MM.1S (cell line): ENCODE measurements around the gene PARP16.

ENCODE experiments used
- DNase-seq: peaks from one replicate; pipeline ENCODE4 v3.0.0-alpha.2; 2015
- H2AFZ ChIP-seq: fragments of 300-600 bp; sonication (generic); 2 replicates; pipeline ENCODE4 v1.6.0; 2016; ENCODE audit warnings: antibody characterized with exemption, low read length
- H3F3A ChIP-seq: fragments of 300-600 bp; sonication (generic); 2 replicates; pipeline ENCODE4 v1.6.1; 2016; ENCODE audit warnings: mild to moderate bottlenecking, antibody characterized with exemption, low read length, moderate library complexity, mixed read lengths; ENCODE audit not compliant: insufficient read depth
- H3K27ac ChIP-seq: fragments of 300-600 bp; sonication (generic); 2 replicates; pipeline ENCODE4 v1.5.1; 2016; ENCODE audit warnings: mild to moderate bottlenecking, low read length
- H3K27me3 ChIP-seq: fragments of 300-600 bp; sonication (generic); replicated peaks from 2 replicates; pipeline ENCODE4 v1.6.0; 2016; ENCODE audit warnings: low read length; ENCODE audit not compliant: insufficient read depth
- H3K36me3 ChIP-seq: fragments of 300-600 bp; sonication (generic); replicated peaks from 2 replicates; pipeline ENCODE4 v1.6.1; 2016; ENCODE audit warnings: mild to moderate bottlenecking, low read length, mixed read lengths; ENCODE audit not compliant: insufficient read depth
- H3K4me1 ChIP-seq: fragments of 300-600 bp; sonication (generic); 2 replicates; pipeline ENCODE4 v1.6.1; 2016; ENCODE audit warnings: low read length, mixed read lengths
- H3K4me2 ChIP-seq: fragments of 300-600 bp; sonication (generic); 2 replicates; pipeline ENCODE4 v1.6.0; 2016; ENCODE audit warnings: low read depth, low read length
- H3K4me3 ChIP-seq: fragments of 300-600 bp; sonication (generic); 2 replicates; pipeline ENCODE4 v1.5.1; 2016; ENCODE audit warnings: low read length, mixed read lengths
- H3K79me2 ChIP-seq: fragments of 300-600 bp; sonication (generic); 2 replicates; pipeline ENCODE4 v1.6.1; 2016; ENCODE audit warnings: mixed run types, low read length, mixed read lengths
- H3K9ac ChIP-seq: fragments of 300-600 bp; sonication (generic); 2 replicates; pipeline ENCODE4 v1.6.1; 2016; ENCODE audit warnings: low read length, mixed read lengths
- H3K9me2 ChIP-seq: fragments of 300-600 bp; sonication (generic); replicated peaks from 2 replicates; pipeline ENCODE4 v1.6.1; 2016; ENCODE audit warnings: mild to moderate bottlenecking, low read length, mixed read lengths; ENCODE audit not compliant: insufficient read depth
- H3K9me3 ChIP-seq: fragments of 300-600 bp; sonication (generic); replicated peaks from 2 replicates; pipeline ENCODE4 v1.6.1; 2016; ENCODE audit warnings: mild to moderate bottlenecking, low read length, mixed read lengths; ENCODE audit not compliant: insufficient read depth
- H4K20me1 ChIP-seq: fragments of 300-600 bp; sonication (generic); 2 replicates; pipeline ENCODE4 v1.6.1; 2016; ENCODE audit warnings: mild to moderate bottlenecking, low read length, moderate library complexity, mixed read lengths; ENCODE audit not compliant: insufficient read depth
- EZH2 ChIP-seq: fragments of 300-600 bp; sonication (generic); optimal IDR thresholded peaks from 2 replicates; pipeline ENCODE3; 2017; ENCODE audit warnings: low read depth, mild to moderate bottlenecking, antibody characterized with exemption, low read length, mixed read lengths
- EZH2phosphoT487 ChIP-seq: fragments of 300-600 bp; sonication (generic); IDR thresholded peaks from 2 replicates; pipeline ENCODE4 v1.6.1; 2018; ENCODE audit warnings: antibody characterized with exemption, low read length
- TF ChIP-seq, protein P1 (sequence below): fragments of 300-600 bp; sonication (generic); IDR thresholded peaks from 2 replicates; pipeline ENCODE4 v1.5.1; 2016; ENCODE audit warnings: antibody characterized with exemption, low read length, mixed read lengths

PARP16 gene

DNA sequence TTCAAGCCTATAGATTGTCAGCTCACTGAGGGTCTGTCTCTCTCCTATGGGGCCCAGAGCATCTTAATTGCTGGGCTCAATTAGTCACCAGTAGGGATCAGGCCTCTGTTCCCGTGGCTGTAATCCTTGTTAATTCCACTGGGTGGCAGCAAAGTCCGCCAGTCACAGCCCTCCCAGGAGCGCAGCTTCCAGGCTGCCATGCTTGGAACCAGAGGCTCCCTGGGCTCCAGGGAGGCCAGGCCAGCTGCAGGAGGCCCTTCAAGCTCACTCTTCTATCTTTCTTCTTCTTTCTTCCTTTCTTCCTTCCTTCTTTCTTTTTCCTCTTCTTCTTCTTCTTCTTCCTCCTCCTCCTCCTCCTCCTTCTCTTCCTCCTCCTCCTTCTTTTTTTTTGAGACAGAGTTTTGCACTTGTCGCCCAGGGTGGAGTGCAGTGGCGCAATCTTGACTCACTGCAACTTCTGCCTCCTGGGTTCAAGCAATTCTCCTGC is 32.2 kb upstream of the PARP16 start:
- Histone ChIP-seq H2AFZ (no peak overlapping the region), H3K4me1 (no peaks in the 10 kb centered on the region)

GRCh38 chr15:65312400-65312916 is 25.8 kb upstream of the PARP16 start:
- H2AFZ ChIP-seq = no peak overlapping the region
- H3K79me2 ChIP-seq = no peaks in the 10 kb centered on the region
- H3K9ac ChIP-seq = no peak overlapping the region
- no peaks in the 10 kb centered on the region for H4K20me1 ChIP-seq
- H3F3A ChIP-seq = no peaks in the 10 kb centered on the region
- no peaks in the 10 kb centered on the region for H3K4me1 ChIP-seq
- no peak overlapping the region for H3K4me3 ChIP-seq
- no peak for DNase-seq
- peaks cover 11% of the 10 kb centered on the region; the same call in 1 of the 2 replicates for H3K27me3 ChIP-seq
- no peak overlapping the region for H3K4me2 ChIP-seq
- no peak for TF ChIP-seq EZH2
- TF ChIP-seq, protein P1, sequence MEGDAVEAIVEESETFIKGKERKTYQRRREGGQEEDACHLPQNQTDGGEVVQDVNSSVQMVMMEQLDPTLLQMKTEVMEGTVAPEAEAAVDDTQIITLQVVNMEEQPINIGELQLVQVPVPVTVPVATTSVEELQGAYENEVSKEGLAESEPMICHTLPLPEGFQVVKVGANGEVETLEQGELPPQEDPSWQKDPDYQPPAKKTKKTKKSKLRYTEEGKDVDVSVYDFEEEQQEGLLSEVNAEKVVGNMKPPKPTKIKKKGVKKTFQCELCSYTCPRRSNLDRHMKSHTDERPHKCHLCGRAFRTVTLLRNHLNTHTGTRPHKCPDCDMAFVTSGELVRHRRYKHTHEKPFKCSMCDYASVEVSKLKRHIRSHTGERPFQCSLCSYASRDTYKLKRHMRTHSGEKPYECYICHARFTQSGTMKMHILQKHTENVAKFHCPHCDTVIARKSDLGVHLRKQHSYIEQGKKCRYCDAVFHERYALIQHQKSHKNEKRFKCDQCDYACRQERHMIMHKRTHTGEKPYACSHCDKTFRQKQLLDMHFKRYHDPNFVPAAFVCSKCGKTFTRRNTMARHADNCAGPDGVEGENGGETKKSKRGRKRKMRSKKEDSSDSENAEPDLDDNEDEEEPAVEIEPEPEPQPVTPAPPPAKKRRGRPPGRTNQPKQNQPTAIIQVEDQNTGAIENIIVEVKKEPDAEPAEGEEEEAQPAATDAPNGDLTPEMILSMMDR = no peak
- TF ChIP-seq EZH2phosphoT487 = no peak
- H3K9me3 ChIP-seq = no peaks in the 10 kb centered on the region
- no peak overlapping the region for H3K27ac ChIP-seq
- no peaks in the 10 kb centered on the region for H3K36me3 ChIP-seq
- no peaks in the 10 kb centered on the region for H3K9me2 ChIP-seq

More for the DNA sequence above, 32.2 kb upstream of the PARP16 start:
- Histone ChIP-seq H4K20me1 (no peaks in the 10 kb centered on the region), H3K36me3 (no peaks in the 10 kb centered on the region), H3K27me3 (peaks cover 8% of the 10 kb centered on the region; the same call in 1 of the 2 replicates), H3K9me3 (no peaks in the 10 kb centered on the region), H3K27ac (no peak overlapping the region), H3K9me2 (no peaks in the 10 kb centered on the region), H3K4me3 (no peak overlapping the region), H3K4me2 (no peak overlapping the region), H3K9ac (no peak overlapping the region), H3K79me2 (no peaks in the 10 kb centered on the region), H3F3A (no peaks in the 10 kb centered on the region)
- TF ChIP-seq EZH2 (no peak), EZH2phosphoT487 (no peak)
- TF ChIP-seq, protein P1 = peak; percentile 88
- peak; percentile 69 for DNase-seq

DNA sequence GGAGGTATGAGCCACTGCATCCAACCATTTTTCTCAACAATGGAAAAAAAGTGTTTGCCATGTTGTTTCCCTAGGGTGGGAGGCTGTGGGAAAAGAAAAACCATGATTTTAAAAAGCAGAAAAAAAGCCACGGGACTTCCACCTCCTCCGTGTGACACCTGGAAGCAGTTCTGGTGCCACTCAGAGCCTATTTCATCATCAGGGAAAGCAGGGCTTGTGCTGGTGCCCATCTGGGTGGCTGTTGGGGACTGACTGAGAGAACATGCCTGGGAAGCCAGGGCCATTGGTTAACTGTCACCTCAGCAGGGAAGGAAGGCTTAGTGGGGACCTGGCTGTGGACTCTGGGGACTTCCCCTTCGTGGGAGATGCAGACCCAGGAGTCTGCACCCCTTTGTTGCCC is 25.1 kb upstream of the PARP16 start:
- H3K27ac ChIP-seq = no peak overlapping the region
- TF ChIP-seq EZH2 (no peak), EZH2phosphoT487 (no peak)
- TF ChIP-seq, protein P1 = no peak

More for the DNA sequence above, 25.1 kb upstream of the PARP16 start:
- Histone ChIP-seq H3K27me3 (peaks cover 11% of the 10 kb centered on the region; the same call in 1 of the 2 replicates), H3K79me2 (no peaks in the 10 kb centered on the region), H3K4me3 (no peak overlapping the region), H3K9me2 (no peaks in the 10 kb centered on the region), H3K4me2 (no peak overlapping the region), H2AFZ (no peak overlapping the region), H3K4me1 (no peaks in the 10 kb centered on the region), H3K9ac (no peak overlapping the region), H3K9me3 (no peaks in the 10 kb centered on the region), H3K36me3 (no peaks in the 10 kb centered on the region), H4K20me1 (no peaks in the 10 kb centered on the region), H3F3A (no peaks in the 10 kb centered on the region)
- no peak for DNase-seq
